Activated CD4-positive, alpha-beta memory T cell treated with anti-CD3 and anti-CD28 coated beads, Interleukin-2, amount 10 ng/mL, durations not matched to agents 7 days and 5 days (primary cell): ENCODE data around the gene CHM. TPM values are rescaled to one million over a fixed set of nuclear protein-coding genes. Genes with fewer than 3 reads are reported as not detected.
"Not testable (repeated sequence)": the region's sequence is repeated elsewhere in the genome, so short reads cannot be mapped to it uniquely, and the experiment has no call there.

Experiments
- CTCF ChIA-PET: fragments of 350-600 bp; sonication (Branson Sonifier 250); formaldehyde crosslinking; loops from one replicate; lab custom pipeline; 2021; ENCODE audit warnings: antibody characterized with exemption, inconsistent platforms; lab: Charles Lee
- POLR2A ChIA-PET: fragments of 350-600 bp; sonication (Branson Sonifier 250); formaldehyde crosslinking; loops from one replicate; lab custom pipeline; 2021; ENCODE audit warnings: antibody characterized with exemption; lab: Charles Lee
- DNase-seq: peaks from one replicate; pipeline ENCODE4 v3.0.0-alpha.2; 2020
- H3K27ac Mint-ChIP-seq: one replicate; pipeline ENCODE4 v1.8.0; 2021; ENCODE audit warnings: mild to moderate bottlenecking, mixed read lengths
- H3K27me3 Mint-ChIP-seq: one replicate; pipeline ENCODE4 v1.8.0; 2021; ENCODE audit warnings: mixed read lengths
- H3K36me3 Mint-ChIP-seq: one replicate; pipeline ENCODE4 v1.8.0; 2021; ENCODE audit warnings: low read depth, mixed read lengths
- H3K4me1 Mint-ChIP-seq: one replicate; pipeline ENCODE4 v1.8.0; 2021; ENCODE audit warnings: mixed read lengths
- H3K4me3 Mint-ChIP-seq: one replicate; pipeline ENCODE4 v1.8.0; 2021; ENCODE audit warnings: mild to moderate bottlenecking, mixed read lengths
- H3K9me3 Mint-ChIP-seq: one replicate; pipeline ENCODE4 v1.8.0; 2021; ENCODE audit warnings: mixed read lengths
- total RNA-seq, 2 experiments: library from RNA; stranded (reverse); gene quantifications; one replicate each; pipeline ENCODE4 v1.2.3, GENCODE V29; 2021

CHM gene
- total RNA-seq, 2 experiments from 2014 or later, result 16.1 to 16.2 TPM

DNA sequence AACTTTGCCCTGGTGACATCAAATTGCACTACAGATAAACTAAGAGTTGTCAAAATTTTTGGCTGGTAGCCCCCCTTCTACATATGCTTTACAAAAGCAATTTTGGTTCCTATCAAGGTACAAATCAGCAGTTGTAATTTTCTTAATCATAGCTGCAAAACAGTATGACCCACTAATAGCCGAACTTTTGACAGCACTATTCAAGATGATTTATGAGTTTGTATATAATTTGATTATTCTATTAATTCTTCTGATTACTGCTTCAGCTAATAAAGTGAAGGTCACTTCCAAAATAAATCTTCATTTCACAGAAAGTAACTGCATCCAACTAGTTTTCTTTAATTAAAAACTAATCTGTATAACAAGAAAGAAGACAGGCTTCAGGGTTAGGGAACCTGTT, 119.6 kb downstream of the CHM start:
- Mint-ChIP-seq H3K4me3 (no peak overlapping the region), H3K36me3 (peaks cover 4% of the 10 kb centered on the region), H3K4me1 (no peaks in the 10 kb centered on the region), H3K9me3 (no peaks in the 10 kb centered on the region), H3K27ac (no peak overlapping the region), H3K27me3 (no peaks in the 10 kb centered on the region)
- no peak for DNase-seq
- POLR2A ChIA-PET, result no interaction called here
- CTCF ChIA-PET, result no interaction called here

DNA sequence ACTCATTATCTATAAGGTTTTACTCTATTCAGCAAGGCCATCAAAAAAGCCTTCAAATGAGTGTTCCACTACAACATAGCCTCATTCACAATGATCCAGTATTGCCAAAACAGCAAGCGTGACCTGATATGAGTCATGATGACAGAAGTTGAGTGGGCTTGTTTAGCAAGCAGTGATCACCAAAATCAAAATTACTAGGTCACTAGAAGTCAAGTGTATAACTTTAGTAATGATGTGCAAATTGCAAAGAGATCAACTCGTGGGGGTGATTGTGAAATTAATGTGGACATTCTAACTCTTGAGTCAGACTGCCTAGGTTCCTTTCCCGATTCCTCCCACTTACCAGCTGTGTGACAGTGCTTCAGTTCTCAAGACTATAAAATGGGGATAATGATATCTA, 124.5 kb downstream of the CHM start:
- Mint-ChIP-seq H3K4me3 (no peak overlapping the region), H3K27me3 (no peaks in the 10 kb centered on the region), H3K36me3 (peaks cover 4% of the 10 kb centered on the region), H3K4me1 (no peaks in the 10 kb centered on the region), H3K27ac (no peak overlapping the region), H3K9me3 (no peaks in the 10 kb centered on the region)
- CTCF ChIA-PET, result no interaction called here
- DNase-seq, result no peak
- POLR2A ChIA-PET, result no interaction called here

DNA sequence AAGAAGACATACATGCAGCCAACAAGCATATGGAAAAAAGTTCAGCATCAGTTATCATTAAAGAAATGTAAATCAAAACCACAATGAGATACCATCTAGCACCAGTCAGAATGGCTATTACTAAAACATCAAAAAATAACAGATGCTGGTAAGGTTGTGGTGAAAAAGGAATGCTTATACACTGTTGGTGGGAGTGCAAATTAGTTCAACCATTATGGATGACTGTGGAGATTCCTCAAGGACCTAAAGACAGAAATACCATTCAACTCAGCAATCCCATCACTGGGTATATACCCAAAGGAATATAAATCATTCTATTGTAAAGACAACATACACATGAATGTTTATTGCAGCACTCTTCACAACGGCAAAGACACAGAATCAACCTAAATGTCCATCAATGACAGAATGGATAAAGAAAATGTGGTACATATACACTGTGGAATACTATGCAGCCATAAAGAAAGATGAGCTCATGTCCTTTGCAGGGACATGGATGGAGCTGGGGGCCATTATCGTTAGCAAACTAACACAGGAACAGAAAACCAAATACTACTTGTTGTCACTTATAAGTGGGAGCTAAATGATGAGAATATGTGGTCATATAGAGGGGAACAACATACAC, 130.6 kb downstream of the CHM start:
- POLR2A ChIA-PET, CTCF ChIA-PET, H3K27me3 Mint-ChIP-seq, H3K4me3 Mint-ChIP-seq, H3K36me3 Mint-ChIP-seq, DNase-seq, H3K4me1 Mint-ChIP-seq, H3K9me3 Mint-ChIP-seq, H3K27ac Mint-ChIP-seq: not testable (repeated sequence)

DNA sequence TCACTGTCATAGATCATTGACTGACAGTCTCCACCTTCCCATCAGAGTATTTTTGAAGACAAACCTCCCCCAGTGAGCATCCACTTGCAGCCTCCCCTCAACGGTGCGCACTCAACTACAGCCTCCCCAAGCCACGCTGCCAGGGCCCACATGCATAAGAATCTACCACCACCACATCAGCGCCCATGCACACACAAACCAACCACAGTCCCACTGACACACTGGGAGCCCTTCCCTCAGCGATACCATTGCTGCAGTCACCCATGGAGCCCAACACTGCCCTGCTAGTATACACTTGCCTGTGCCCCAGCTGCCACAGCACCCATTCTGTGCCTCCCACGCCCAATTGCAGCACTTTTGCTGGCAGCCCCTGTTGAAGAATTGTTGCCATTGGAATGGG, 132.9 kb downstream of the CHM start:
- Mint-ChIP-seq H3K27me3 (no peaks in the 10 kb centered on the region), H3K9me3 (peaks cover 3% of the 10 kb centered on the region), H3K4me3 (no peak overlapping the region), H3K36me3 (peaks cover 11% of the 10 kb centered on the region), H3K4me1 (no peaks in the 10 kb centered on the region), H3K27ac (no peak overlapping the region)
- no peak for DNase-seq
- ChIA-PET CTCF (no interaction called here), POLR2A (no interaction called here)

DNA sequence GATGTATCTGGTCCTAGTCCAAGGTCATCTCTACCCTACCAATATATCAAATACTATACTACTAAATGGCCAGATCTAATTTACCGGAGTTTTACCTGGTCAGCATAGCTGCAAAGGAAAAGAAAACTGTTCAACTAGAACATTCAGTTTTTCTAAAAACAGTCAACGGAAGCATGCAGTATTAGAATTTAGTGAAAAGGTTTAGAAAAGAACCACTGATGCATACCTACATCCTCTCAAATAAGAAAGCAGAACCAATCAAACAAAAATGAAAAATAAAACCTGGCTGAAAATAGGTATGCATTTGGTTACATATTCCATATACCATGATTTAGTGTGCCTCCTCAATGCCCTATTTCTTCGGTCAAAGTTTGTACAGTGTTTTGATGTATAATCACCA, 140.0 kb downstream of the CHM start:
- H3K4me3 Mint-ChIP-seq, result no peak overlapping the region
- peaks cover 5% of the 10 kb centered on the region for H3K36me3 Mint-ChIP-seq
- CTCF ChIA-PET, result no interaction called here
- H3K27ac Mint-ChIP-seq, result no peak overlapping the region
- no peak for DNase-seq
- H3K27me3 Mint-ChIP-seq, result no peaks in the 10 kb centered on the region
- POLR2A ChIA-PET, result no interaction called here
- no peaks in the 10 kb centered on the region for H3K4me1 Mint-ChIP-seq
- H3K9me3 Mint-ChIP-seq, result no peaks in the 10 kb centered on the region

DNA sequence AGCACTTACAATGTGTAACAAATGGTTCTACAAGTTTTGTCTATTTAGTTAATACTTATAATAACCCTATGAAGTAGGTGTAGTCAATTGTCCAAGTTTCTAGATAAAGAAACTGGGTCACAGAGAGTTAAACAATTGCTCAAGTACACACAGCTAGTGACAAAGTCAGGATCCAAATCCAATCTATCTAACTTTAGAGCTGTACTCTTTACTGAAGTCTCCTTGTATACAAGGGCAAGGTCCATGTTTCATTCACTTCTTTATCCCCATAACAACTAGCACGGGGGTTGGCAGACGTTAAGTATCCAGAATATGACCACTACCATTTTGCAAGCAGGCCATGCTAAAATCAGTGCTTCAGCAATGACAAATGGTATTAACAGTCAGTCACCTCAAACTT, 141.0 kb downstream of the CHM start:
- Mint-ChIP-seq H3K9me3 (no peaks in the 10 kb centered on the region), H3K4me1 (no peaks in the 10 kb centered on the region), H3K27me3 (no peaks in the 10 kb centered on the region), H3K27ac (no peak overlapping the region), H3K36me3 (peaks cover 5% of the 10 kb centered on the region), H3K4me3 (no peak overlapping the region)
- DNase-seq, result no peak
- ChIA-PET CTCF (no interaction called here), POLR2A (no interaction called here)

DNA sequence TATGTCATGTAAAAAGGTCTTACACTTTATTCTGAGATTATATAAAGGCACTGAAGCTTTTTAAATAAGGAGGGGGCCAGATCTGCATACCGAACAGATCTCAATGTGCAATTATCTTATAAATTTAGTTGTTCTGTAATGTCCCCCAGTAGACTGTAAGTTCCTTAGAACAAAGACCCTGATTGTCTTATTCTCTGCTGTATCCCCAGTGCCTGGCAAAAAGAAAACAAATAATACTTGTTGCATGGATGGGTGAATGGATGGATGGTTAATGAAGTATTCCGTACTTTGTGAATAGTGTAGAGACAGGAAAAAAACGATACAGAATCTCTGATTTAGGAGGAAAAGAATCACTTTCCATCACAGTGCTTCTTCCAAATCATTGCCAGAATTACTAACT, 141.5 kb downstream of the CHM start:
- H3K4me3 Mint-ChIP-seq, result no peak overlapping the region
- no peaks in the 10 kb centered on the region for H3K4me1 Mint-ChIP-seq
- H3K27me3 Mint-ChIP-seq, result no peaks in the 10 kb centered on the region
- no peak overlapping the region for H3K27ac Mint-ChIP-seq
- ChIA-PET CTCF (no interaction called here), POLR2A (no interaction called here)
- H3K9me3 Mint-ChIP-seq, result no peaks in the 10 kb centered on the region
- no peak for DNase-seq
- peaks cover 4% of the 10 kb centered on the region for H3K36me3 Mint-ChIP-seq

DNA sequence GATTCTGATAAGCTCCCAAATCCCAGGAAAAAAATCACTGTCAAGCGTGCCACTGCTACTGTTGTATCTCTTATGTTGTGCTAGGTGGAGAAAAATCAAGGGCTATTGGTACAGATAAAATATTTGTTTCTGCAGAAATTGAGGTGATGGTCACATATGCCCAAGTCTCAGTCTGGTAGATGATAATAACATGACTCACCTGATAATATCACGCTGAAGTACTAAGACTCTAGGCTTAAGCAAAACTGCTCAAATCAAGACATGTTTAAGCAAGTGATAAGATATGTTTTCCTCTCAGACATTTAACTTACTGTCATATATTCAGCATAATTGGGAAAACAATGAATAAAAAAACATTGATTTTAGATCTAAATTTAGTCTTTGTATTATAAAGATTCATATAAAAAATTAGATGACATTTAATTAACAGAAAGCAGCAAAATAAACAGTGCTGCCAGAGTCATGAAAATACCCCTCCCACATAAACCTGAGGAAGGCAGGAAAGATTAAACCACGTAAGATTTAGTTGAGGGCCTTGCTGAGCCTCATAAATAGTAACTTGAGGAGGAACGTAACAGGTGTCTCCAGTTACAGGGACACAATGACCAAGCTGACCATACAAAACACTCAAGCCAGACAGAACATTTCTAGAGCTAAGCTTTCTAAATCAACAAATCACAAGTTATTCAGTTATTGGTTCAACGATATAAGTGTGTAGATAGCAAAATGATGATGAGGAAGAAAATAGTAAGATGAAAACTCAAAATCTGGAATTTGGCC, 143.5 kb downstream of the CHM start:
- H3K4me1 Mint-ChIP-seq, result no peaks in the 10 kb centered on the region
- no peaks in the 10 kb centered on the region for H3K27me3 Mint-ChIP-seq
- CTCF ChIA-PET, result no interaction called here
- no peaks in the 10 kb centered on the region for H3K9me3 Mint-ChIP-seq
- no peak overlapping the region for H3K27ac Mint-ChIP-seq
- DNase-seq, result no peak
- no peaks in the 10 kb centered on the region for H3K36me3 Mint-ChIP-seq
- H3K4me3 Mint-ChIP-seq, result no peak overlapping the region
- POLR2A ChIA-PET, result interaction anchor here (0.6 kb wide), 1 partner anchor 47 kb away, joined by 4 read pairs; no protein-coding TSS in a partner anchor

DNA sequence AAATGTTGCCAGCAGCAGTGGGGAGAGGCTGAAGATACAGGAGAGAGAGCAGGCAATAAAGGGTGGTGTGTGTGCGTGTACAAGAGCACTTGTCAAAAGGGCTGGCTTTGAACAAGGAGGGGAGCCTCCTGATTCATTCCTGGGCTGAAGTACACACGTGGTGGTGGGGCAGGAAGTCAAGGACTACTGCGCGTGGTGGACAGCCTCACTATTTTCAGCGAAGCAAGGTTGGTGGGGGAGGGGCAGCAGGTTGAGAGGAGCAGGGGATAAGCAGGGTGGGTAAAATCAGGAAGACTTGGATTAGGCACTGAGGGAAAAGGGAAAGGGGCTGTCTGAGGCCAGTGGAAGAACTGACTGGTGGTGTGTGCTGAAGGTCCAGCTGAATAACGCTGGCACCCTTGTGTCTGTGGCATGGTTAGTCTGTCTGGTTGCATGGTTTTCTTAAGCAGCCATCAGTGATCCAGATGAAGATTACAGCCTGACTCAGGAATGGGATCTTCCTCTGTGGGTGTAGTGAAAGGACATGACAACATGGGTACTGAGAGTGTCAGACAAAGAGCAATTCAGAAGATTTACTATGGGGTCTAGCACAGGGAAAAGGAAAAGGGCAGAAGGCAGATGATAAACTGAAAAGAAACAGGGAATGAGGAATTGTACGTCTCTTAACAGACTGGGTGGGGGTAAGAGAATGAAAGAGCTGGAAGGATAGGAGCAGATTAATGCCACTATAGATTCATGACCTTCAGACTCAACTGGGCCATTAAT, 149.8 kb downstream of the CHM start:
- H3K27ac Mint-ChIP-seq, result no peak overlapping the region
- no peak overlapping the region for H3K4me3 Mint-ChIP-seq
- no peaks in the 10 kb centered on the region for H3K27me3 Mint-ChIP-seq
- H3K9me3 Mint-ChIP-seq, result no peaks in the 10 kb centered on the region
- CTCF ChIA-PET, result no interaction called here
- H3K4me1 Mint-ChIP-seq, result no peaks in the 10 kb centered on the region
- DNase-seq, result no peak
- peaks cover 5% of the 10 kb centered on the region for H3K36me3 Mint-ChIP-seq
- POLR2A ChIA-PET, result no interaction called here

DNA sequence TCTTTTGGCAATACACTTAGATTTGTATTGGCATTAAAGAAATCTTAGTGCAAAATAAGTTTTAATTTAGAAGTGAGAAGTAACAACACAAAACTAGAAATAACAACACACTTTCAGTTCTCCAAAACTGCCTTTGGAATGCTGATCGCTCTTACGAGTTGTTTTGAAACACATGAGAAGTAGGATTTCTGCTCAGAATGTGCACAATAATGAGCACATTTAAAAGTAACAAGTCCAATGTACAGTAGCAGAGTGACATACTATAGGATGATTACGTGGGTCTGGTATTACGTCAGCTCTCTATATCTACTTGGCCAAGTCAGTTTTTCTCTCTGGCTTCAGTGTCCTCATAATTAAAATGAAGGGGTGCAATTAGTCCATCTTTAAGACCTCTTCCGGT, 164.8 kb downstream of the CHM start:
- no peak for DNase-seq
- CTCF ChIA-PET, result no interaction called here
- POLR2A ChIA-PET, result no interaction called here

DNA sequence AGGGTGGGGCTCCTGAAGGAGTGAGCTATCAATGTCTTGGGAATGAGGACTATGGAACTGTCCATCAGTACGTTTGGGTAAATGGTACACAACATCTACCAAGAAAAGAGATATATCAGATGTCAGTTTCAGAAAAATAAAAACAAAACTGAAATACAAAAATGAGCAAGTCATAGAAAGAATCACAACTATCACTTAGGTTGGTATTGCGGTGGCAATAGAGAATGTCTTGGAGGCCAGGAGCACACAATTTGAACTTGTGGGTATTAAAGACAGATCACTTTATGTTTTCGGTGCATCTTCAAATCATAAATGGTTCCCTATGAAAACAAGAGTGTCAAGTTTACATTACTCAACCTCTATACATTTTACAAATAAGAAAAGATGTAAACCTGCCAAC, 176.8 kb downstream of the CHM start:
- no peaks in the 10 kb centered on the region for H3K4me1 Mint-ChIP-seq
- DNase-seq, result no peak
- no peak overlapping the region for H3K4me3 Mint-ChIP-seq
- peaks cover 1% of the 10 kb centered on the region for H3K9me3 Mint-ChIP-seq
- peaks cover 35% of the 10 kb centered on the region for H3K36me3 Mint-ChIP-seq
- no peak overlapping the region for H3K27ac Mint-ChIP-seq
- ChIA-PET POLR2A (no interaction called here), CTCF (no interaction called here)
- H3K27me3 Mint-ChIP-seq, result no peaks in the 10 kb centered on the region

More for the DNA sequence above, 164.8 kb downstream of the CHM start:
- H3K4me3 Mint-ChIP-seq, result no peak overlapping the region
- H3K9me3 Mint-ChIP-seq, result no peaks in the 10 kb centered on the region
- no peak overlapping the region for H3K27ac Mint-ChIP-seq
- no peaks in the 10 kb centered on the region for H3K4me1 Mint-ChIP-seq
- no peaks in the 10 kb centered on the region for H3K36me3 Mint-ChIP-seq
- no peaks in the 10 kb centered on the region for H3K27me3 Mint-ChIP-seq

DNA sequence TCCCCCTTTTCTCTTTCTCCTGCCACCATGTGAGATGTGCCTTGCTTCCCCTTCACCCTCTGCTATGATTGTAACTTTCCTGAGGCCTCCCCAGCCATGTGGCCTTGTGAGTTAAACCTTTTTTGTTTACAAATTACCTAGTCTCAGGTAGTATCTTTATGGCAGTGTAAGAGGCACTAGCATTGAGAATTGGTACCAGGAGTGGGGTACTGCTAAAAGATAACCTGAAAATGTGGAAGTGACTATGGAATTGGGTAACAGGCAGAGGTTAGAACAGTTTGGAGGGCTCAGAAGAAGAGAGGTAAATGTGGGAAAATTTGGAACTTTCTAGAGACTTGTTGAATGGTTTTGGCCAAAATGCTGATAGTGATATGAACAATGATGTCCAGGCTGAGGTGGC, 182.0 kb downstream of the CHM start:
- Mint-ChIP-seq H3K4me1 (no peaks in the 10 kb centered on the region), H3K27me3 (no peaks in the 10 kb centered on the region), H3K4me3 (no peak overlapping the region), H3K27ac (no peak overlapping the region), H3K36me3 (peaks cover 43% of the 10 kb centered on the region), H3K9me3 (peaks cover 5% of the 10 kb centered on the region)
- no peak for DNase-seq
- ChIA-PET POLR2A (no interaction called here), CTCF (no interaction called here)

DNA sequence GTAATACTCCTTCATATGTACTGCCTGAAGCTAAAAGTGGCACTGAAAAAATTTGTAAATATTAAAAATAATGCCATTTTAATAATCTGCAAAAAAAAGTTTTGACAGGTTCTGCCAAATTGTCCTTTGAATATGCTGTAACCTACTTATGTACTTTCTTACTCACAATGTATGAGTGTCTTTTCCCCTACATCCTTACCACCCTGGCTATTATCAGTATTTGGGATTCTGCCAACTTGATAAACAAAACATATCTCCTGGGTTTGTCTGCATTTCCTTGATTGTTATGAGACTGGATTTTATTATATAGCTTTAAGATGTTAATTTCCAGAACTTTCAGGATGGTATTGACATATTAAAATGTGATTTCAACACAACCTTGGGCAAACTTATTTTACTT, 187.9 kb downstream of the CHM start:
- POLR2A ChIA-PET, result no interaction called here
- H3K4me3 Mint-ChIP-seq, result no peak overlapping the region
- H3K4me1 Mint-ChIP-seq, result no peaks in the 10 kb centered on the region
- no peaks in the 10 kb centered on the region for H3K27me3 Mint-ChIP-seq
- CTCF ChIA-PET, result no interaction called here
- no peak for DNase-seq
- H3K36me3 Mint-ChIP-seq, result peaks cover 5% of the 10 kb centered on the region
- no peak overlapping the region for H3K27ac Mint-ChIP-seq
- H3K9me3 Mint-ChIP-seq, result no peaks in the 10 kb centered on the region
